ENCODE data around the gene FOXO1.

Gene FOXO1

GRCh38 chr13:40589285-40590109 is 76.9 kb downstream of the FOXO1 start:
- no peaks in the 10 kb centered on the region for H3K9me3 ChIP-seq (ENCODE audit: insufficient read depth, low read depth, low read length)
- no peaks in the 10 kb centered on the region for H3K36me3 ChIP-seq (ENCODE audit: insufficient read depth, low read depth, low read length)
- peaks cover 54% of the 10 kb centered on the region for H3K4me1 ChIP-seq (ENCODE audit: insufficient read depth, low read length)
- H3K4me3 ChIP-seq (ENCODE audit: low read length), result no peak overlapping the region
- no peaks in the 10 kb centered on the region for H3K27me3 ChIP-seq (ENCODE audit: insufficient read depth, low read length)
- no peak overlapping the region for H3K9ac ChIP-seq (ENCODE audit: low read depth, low read length)
- H3K27ac ChIP-seq (ENCODE audit: low read length), result no peak overlapping the region

GRCh38 chr13:40588101-40588500 is 78.3 kb downstream of the FOXO1 start:
- no peak overlapping the region for H3K27ac ChIP-seq (ENCODE audit: low read length)
- no peak overlapping the region for H3K9ac ChIP-seq (ENCODE audit: low read depth, low read length)
- H3K27me3 ChIP-seq (ENCODE audit: insufficient read depth, low read length), result no peaks in the 10 kb centered on the region
- peaks cover 46% of the 10 kb centered on the region for H3K4me1 ChIP-seq (ENCODE audit: insufficient read depth, low read length)
- H3K4me3 ChIP-seq (ENCODE audit: low read length), result no peak overlapping the region
- H3K36me3 ChIP-seq (ENCODE audit: insufficient read depth, low read depth, low read length), result no peaks in the 10 kb centered on the region
- H3K9me3 ChIP-seq (ENCODE audit: insufficient read depth, low read depth, low read length), result peaks cover 3% of the 10 kb centered on the region; the same call in 1 of the 2 replicates

GRCh38 chr13:40586886-40587565 is 79.4 kb downstream of the FOXO1 start:
- Histone ChIP-seq H3K9ac (ENCODE audit: low read depth, low read length) (no peak overlapping the region), H3K36me3 (ENCODE audit: insufficient read depth, low read depth, low read length) (no peaks in the 10 kb centered on the region), H3K4me3 (ENCODE audit: low read length) (no peak overlapping the region), H3K27me3 (ENCODE audit: insufficient read depth, low read length) (no peaks in the 10 kb centered on the region), H3K9me3 (ENCODE audit: insufficient read depth, low read depth, low read length) (peaks cover 4% of the 10 kb centered on the region; the same call in 1 of the 2 replicates), H3K4me1 (ENCODE audit: insufficient read depth, low read length) (peaks cover 39% of the 10 kb centered on the region), H3K27ac (ENCODE audit: low read length) (no peak overlapping the region)

- Histone ChIP-seq H3K9ac (ENCODE audit: low read depth, low read length) (peak overlapping the region; percentile 2; the same call in 1 of the 2 replicates), H3K4me3 (ENCODE audit: low read length) (no peak overlapping the region), H3K4me1 (ENCODE audit: insufficient read depth, low read length) (peaks cover 38% of the 10 kb centered on the region), H3K36me3 (ENCODE audit: insufficient read depth, low read depth, low read length) (no peaks in the 10 kb centered on the region), H3K27me3 (ENCODE audit: insufficient read depth, low read length) (no peaks in the 10 kb centered on the region), H3K27ac (ENCODE audit: low read length) (no peak overlapping the region), H3K9me3 (ENCODE audit: insufficient read depth, low read depth, low read length) (peaks cover 4% of the 10 kb centered on the region; the same call in 1 of the 2 replicates)
Observed at GRCh38 chr13:40585911-40586471, 80.5 kb downstream of the FOXO1 start.

- H3K36me3 ChIP-seq (ENCODE audit: insufficient read depth, low read depth, low read length), result no peaks in the 10 kb centered on the region
- H3K27ac ChIP-seq (ENCODE audit: low read length), result no peak overlapping the region
- peaks cover 44% of the 10 kb centered on the region for H3K4me1 ChIP-seq (ENCODE audit: insufficient read depth, low read length)
- no peak overlapping the region for H3K4me3 ChIP-seq (ENCODE audit: low read length)
- peaks cover 4% of the 10 kb centered on the region; the same call in 1 of the 2 replicates for H3K9me3 ChIP-seq (ENCODE audit: insufficient read depth, low read depth, low read length)
- no peak overlapping the region for H3K9ac ChIP-seq (ENCODE audit: low read depth, low read length)
- H3K27me3 ChIP-seq (ENCODE audit: insufficient read depth, low read length), result no peaks in the 10 kb centered on the region
Observed at GRCh38 chr13:40583738-40584137, 82.7 kb downstream of the FOXO1 start.

GRCh38 chr13:40582531-40582930 is 83.9 kb downstream of the FOXO1 start:
- H3K27me3 ChIP-seq (ENCODE audit: insufficient read depth, low read length), result no peaks in the 10 kb centered on the region
- peaks cover 4% of the 10 kb centered on the region; the same call in 1 of the 2 replicates for H3K9me3 ChIP-seq (ENCODE audit: insufficient read depth, low read depth, low read length)
- H3K27ac ChIP-seq (ENCODE audit: low read length), result no peak overlapping the region
- H3K4me1 ChIP-seq (ENCODE audit: insufficient read depth, low read length), result peaks cover 41% of the 10 kb centered on the region
- H3K4me3 ChIP-seq (ENCODE audit: low read length), result no peak overlapping the region
- no peaks in the 10 kb centered on the region for H3K36me3 ChIP-seq (ENCODE audit: insufficient read depth, low read depth, low read length)
- H3K9ac ChIP-seq (ENCODE audit: low read depth, low read length), result no peak overlapping the region

- Histone ChIP-seq H3K27me3 (ENCODE audit: insufficient read depth, low read length) (no peaks in the 10 kb centered on the region), H3K27ac (ENCODE audit: low read length) (no peak overlapping the region), H3K4me3 (ENCODE audit: low read length) (no peak overlapping the region), H3K4me1 (ENCODE audit: insufficient read depth, low read length) (peaks cover 33% of the 10 kb centered on the region), H3K36me3 (ENCODE audit: insufficient read depth, low read depth, low read length) (no peaks in the 10 kb centered on the region), H3K9me3 (ENCODE audit: insufficient read depth, low read depth, low read length) (peaks cover 4% of the 10 kb centered on the region; the same call in 1 of the 2 replicates), H3K9ac (ENCODE audit: low read depth, low read length) (no peak overlapping the region)
Observed at GRCh38 chr13:40581277-40581579, 85.2 kb downstream of the FOXO1 start.

- no peaks in the 10 kb centered on the region for H3K36me3 ChIP-seq (ENCODE audit: insufficient read depth, low read depth, low read length)
- H3K4me1 ChIP-seq (ENCODE audit: insufficient read depth, low read length), result peaks cover 31% of the 10 kb centered on the region; the same call in 1 of the 2 replicates
- no peak overlapping the region for H3K4me3 ChIP-seq (ENCODE audit: low read length)
- no peak overlapping the region for H3K27ac ChIP-seq (ENCODE audit: low read length)
- H3K9ac ChIP-seq (ENCODE audit: low read depth, low read length), result no peak overlapping the region
- H3K9me3 ChIP-seq (ENCODE audit: insufficient read depth, low read depth, low read length), result peaks cover 4% of the 10 kb centered on the region; the same call in 1 of the 2 replicates
- H3K27me3 ChIP-seq (ENCODE audit: insufficient read depth, low read length), result no peaks in the 10 kb centered on the region
Observed at GRCh38 chr13:40580566-40581276, 85.7 kb downstream of the FOXO1 start.

GRCh38 chr13:40579535-40579934 is 86.9 kb downstream of the FOXO1 start:
- H3K27me3 ChIP-seq (ENCODE audit: insufficient read depth, low read length), result no peaks in the 10 kb centered on the region
- H3K4me3 ChIP-seq (ENCODE audit: low read length), result no peak overlapping the region
- H3K9me3 ChIP-seq (ENCODE audit: insufficient read depth, low read depth, low read length), result peaks cover 4% of the 10 kb centered on the region; the same call in 1 of the 2 replicates
- H3K36me3 ChIP-seq (ENCODE audit: insufficient read depth, low read depth, low read length), result no peaks in the 10 kb centered on the region
- no peak overlapping the region for H3K9ac ChIP-seq (ENCODE audit: low read depth, low read length)
- peaks cover 24% of the 10 kb centered on the region; the same call in 1 of the 2 replicates for H3K4me1 ChIP-seq (ENCODE audit: insufficient read depth, low read length)
- no peak overlapping the region for H3K27ac ChIP-seq (ENCODE audit: low read length)

- Histone ChIP-seq H3K4me3 (ENCODE audit: low read length) (no peak overlapping the region), H3K27ac (ENCODE audit: low read length) (no peak overlapping the region), H3K9ac (ENCODE audit: low read depth, low read length) (no peak overlapping the region), H3K4me1 (ENCODE audit: insufficient read depth, low read length) (peaks cover 34% of the 10 kb centered on the region; the same call in 1 of the 2 replicates), H3K36me3 (ENCODE audit: insufficient read depth, low read depth, low read length) (no peaks in the 10 kb centered on the region), H3K9me3 (ENCODE audit: insufficient read depth, low read depth, low read length) (0 out of 2 replicates have a peak, but pooled peaks cover under 1% of the 10 kb centered on the region), H3K27me3 (ENCODE audit: insufficient read depth, low read length) (no peaks in the 10 kb centered on the region)
Observed at GRCh38 chr13:40578055-40578454, 88.4 kb downstream of the FOXO1 start.

- Histone ChIP-seq H3K27me3 (ENCODE audit: insufficient read depth, low read length) (no peaks in the 10 kb centered on the region), H3K4me1 (ENCODE audit: insufficient read depth, low read length) (peaks cover 50% of the 10 kb centered on the region), H3K36me3 (ENCODE audit: insufficient read depth, low read depth, low read length) (no peaks in the 10 kb centered on the region), H3K9me3 (ENCODE audit: insufficient read depth, low read depth, low read length) (no peaks in the 10 kb centered on the region), H3K9ac (ENCODE audit: low read depth, low read length) (no peak overlapping the region), H3K4me3 (ENCODE audit: low read length) (no peak overlapping the region), H3K27ac (ENCODE audit: low read length) (no peak overlapping the region)
Observed at GRCh38 chr13:40576369-40576768, 90.1 kb downstream of the FOXO1 start.

Data from iPS-20b (cell line).